ENCODE data around the gene ZNF501. TPM values are rescaled to one million over a fixed set of nuclear protein-coding genes. Genes with fewer than 3 reads are reported as not detected.

The ZNF501 gene
- total and polyA plus RNA-seq, 2 of the 13 experiments (the other 11 are each of a cell fraction or from before 2014, with no cell fraction given) = 2.4 to 2.8 TPM

DNA sequence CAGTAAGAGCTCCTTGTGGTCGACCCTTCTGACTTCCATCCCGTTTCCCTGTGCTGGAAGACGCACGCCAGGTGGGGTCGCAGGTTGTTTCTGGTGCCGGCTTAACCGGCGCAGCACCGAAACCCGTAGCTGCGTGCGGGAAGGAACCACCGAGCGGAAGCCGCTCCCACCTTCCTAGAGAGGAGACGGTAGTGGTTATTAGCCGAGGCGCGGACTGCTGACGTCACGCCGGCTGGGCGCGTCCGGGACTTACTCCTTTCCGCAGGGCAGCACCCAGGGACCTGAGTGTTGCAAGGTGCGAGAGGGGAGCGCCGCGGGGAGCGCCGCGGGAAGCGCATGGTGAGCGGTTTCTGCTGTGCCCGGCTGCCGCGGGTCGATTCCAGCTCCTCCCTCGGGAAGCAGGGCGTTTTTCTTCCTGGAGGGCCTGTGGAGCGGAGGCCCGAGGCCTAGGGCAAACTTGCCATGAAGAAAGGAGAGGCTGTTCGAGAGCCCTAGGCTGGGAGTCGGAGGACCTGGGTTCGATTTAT is at the start of gene ZNF501 (continued):
- TF ChIP-seq ATF4 (CRISPR knock-in tag; IDR thresholded peaks at IDR 0.05) (0 out of 4 replicates have a peak, but pooled peaks of 1 of the 2 experiments have one; percentile 57), TRIM24 (CRISPR knock-in tag; IDR thresholded peaks at IDR 0.05) (no peak), ZFYVE20 (CRISPR knock-in tag; IDR thresholded peaks at IDR 0.05; ENCODE audit: borderline replicate concordance, low read depth) (no peak), HNF4A (CRISPR knock-in tag; IDR thresholded peaks at IDR 0.05) (peak; percentile 29; the same call in 1 of the 2 replicates), ATAD3A (CRISPR knock-in tag; IDR thresholded peaks at IDR 0.05) (no peak), NR0B2 (CRISPR knock-in tag; IDR thresholded peaks at IDR 0.05) (0 out of 2 replicates have a peak, but pooled peaks have one; percentile 78), NR1H2 (CRISPR knock-in tag; IDR thresholded peaks at IDR 0.05; ENCODE audit: borderline replicate concordance, low read depth) (no peak), SIX4 (CRISPR knock-in tag; IDR thresholded peaks at IDR 0.05) (0 out of 2 replicates have a peak, but pooled peaks have one; percentile 23), ZNF572 (CRISPR knock-in tag; IDR thresholded peaks at IDR 0.05) (peak; percentile 61; the same call in 1 of the 2 replicates), HNRNPUL1 (IDR thresholded peaks at IDR 0.05; ENCODE audit: low read depth, low read length) (no peak), ZBTB7B (CRISPR knock-in tag; IDR thresholded peaks at IDR 0.05) (no peak), TAF15 (IDR thresholded peaks at IDR 0.05; ENCODE audit: low read depth, low read length, poor library complexity, severe bottlenecking) (no peak), ZNF333 (CRISPR knock-in tag; IDR thresholded peaks at IDR 0.05; ENCODE audit: borderline replicate concordance) (0 out of 2 replicates have a peak, but pooled peaks have one; percentile 42), NONO (IDR thresholded peaks at IDR 0.05) (no peak), NONO (CRISPR knock-in tag; conservative IDR thresholded peaks at IDR 0.05) (peak; percentile 85), KDM6A (CRISPR knock-in tag; IDR thresholded peaks at IDR 0.05; ENCODE audit: low read depth) (no peak), ATF5 (CRISPR knock-in tag; IDR thresholded peaks at IDR 0.05; ENCODE audit: low read depth) (no peak; the same call in 1 of the 2 replicates), ZBTB21 (CRISPR knock-in tag; IDR thresholded peaks at IDR 0.05) (peak; percentile 81), ZNF564 (CRISPR knock-in tag; IDR thresholded peaks at IDR 0.05) (peak; percentile 90)
- TF ChIP-seq, protein P1, sequence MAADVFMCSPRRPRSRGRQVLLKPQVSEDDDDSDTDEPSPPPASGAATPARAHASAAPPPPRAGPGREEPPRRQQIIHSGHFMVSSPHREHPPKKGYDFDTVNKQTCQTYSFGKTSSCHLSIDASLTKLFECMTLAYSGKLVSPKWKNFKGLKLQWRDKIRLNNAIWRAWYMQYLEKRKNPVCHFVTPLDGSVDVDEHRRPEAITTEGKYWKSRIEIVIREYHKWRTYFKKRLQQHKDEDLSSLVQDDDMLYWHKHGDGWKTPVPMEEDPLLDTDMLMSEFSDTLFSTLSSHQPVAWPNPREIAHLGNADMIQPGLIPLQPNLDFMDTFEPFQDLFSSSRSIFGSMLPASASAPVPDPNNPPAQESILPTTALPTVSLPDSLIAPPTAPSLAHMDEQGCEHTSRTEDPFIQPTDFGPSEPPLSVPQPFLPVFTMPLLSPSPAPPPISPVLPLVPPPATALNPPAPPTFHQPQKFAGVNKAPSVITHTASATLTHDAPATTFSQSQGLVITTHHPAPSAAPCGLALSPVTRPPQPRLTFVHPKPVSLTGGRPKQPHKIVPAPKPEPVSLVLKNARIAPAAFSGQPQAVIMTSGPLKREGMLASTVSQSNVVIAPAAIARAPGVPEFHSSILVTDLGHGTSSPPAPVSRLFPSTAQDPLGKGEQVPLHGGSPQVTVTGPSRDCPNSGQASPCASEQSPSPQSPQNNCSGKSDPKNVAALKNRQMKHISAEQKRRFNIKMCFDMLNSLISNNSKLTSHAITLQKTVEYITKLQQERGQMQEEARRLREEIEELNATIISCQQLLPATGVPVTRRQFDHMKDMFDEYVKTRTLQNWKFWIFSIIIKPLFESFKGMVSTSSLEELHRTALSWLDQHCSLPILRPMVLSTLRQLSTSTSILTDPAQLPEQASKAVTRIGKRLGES (CRISPR knock-in tag; IDR thresholded peaks at IDR 0.05; ENCODE audit: borderline replicate concordance) = no peak
- TF ChIP-seq, protein P2, sequence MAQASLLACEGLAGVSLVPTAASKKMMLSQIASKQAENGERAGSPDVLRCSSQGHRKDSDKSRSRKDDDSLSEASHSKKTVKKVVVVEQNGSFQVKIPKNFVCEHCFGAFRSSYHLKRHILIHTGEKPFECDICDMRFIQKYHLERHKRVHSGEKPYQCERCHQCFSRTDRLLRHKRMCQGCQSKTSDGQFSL (CRISPR knock-in tag; IDR thresholded peaks at IDR 0.05) = 0 out of 2 replicates have a peak, but pooled peaks have one; percentile 33

Data from HepG2 (cell line).